Ascending aorta (tissue), 2 donors: ENCODE data around the gene CAMK2N2. TPM values are rescaled to one million over a fixed set of nuclear protein-coding genes. Genes with fewer than 3 reads are reported as not detected.

Experiments
- DNase-seq, 2 donors: peaks; one replicate each; pipeline ENCODE4 v3.0.0-alpha.2; 2019; ENCODE audit warnings: low spot score in 2 of 2
- H3K27ac ChIP-seq, 2 donors: fragments of 200-600 bp; sonication (generic); one replicate each; pipeline ENCODE4 v1.5.1; 2016 to 2017; ENCODE audit warnings: mild to moderate bottlenecking in 1 of 2
- H3K27me3 ChIP-seq: fragments of 200-600 bp; sonication (generic); one replicate; pipeline ENCODE4 v1.5.1; 2017
- H3K36me3 ChIP-seq, 2 donors: fragments of 200-600 bp; sonication (generic); one replicate each; pipeline ENCODE4 v1.5.1; 2016
- H3K4me1 ChIP-seq, 2 donors: fragments of 200-600 bp; sonication (generic); one replicate each; pipeline ENCODE4 v1.5.1; 2016 to 2017; ENCODE audit warnings: mild to moderate bottlenecking in 1 of 2
- H3K4me3 ChIP-seq, 2 donors: fragments of 200-600 bp; sonication (generic); one replicate each; pipeline ENCODE4 v1.5.1; 2016 to 2017; ENCODE audit warnings: mild to moderate bottlenecking in 1 of 2
- H3K9me3 ChIP-seq, 2 donors: fragments of 200-600 bp; sonication (generic); one replicate each; pipeline ENCODE4 v1.5.1; 2016
- CTCF ChIP-seq, 3 experiments: fragments of 200-600 bp in 2 of 3; fragments of 450-650 bp in 1 of 3; sonication (generic) in 2 of 3; IDR thresholded peaks; one replicate each; pipeline ENCODE4 v1.5.1; 2016 to 2019; ENCODE audit warnings: antibody characterized with exemption in 3 of 3, mild to moderate bottlenecking in 1 of 3, moderate library complexity in 1 of 3
- intact Hi-C: fragments of 100-400 bp; cut with DNase I; formaldehyde crosslinking; loops from one replicate; pipeline ENCODE4 v1.15.1; 2023
- total RNA-seq: library from RNA; depleted of rRNA; stranded (reverse); fragments of >200 nt; gene quantifications from one replicate; pipeline ENCODE4 v1.1.0, GENCODE V29; 2016

Gene CAMK2N2
- total RNA-seq, 1 donor from 2014 or later, result not detected

GRCh38 chr3:184238246-184238818 is 23.0 kb downstream of the CAMK2N2 start:
- no peak for TF ChIP-seq CTCF (IDR thresholded peaks at IDR 0.05)
- no peaks in the 10 kb centered on the region for H3K9me3 ChIP-seq
- H3K4me3 ChIP-seq, result no peak overlapping the region
- H3K27me3 ChIP-seq, result no peaks in the 10 kb centered on the region
- no peaks in the 10 kb centered on the region for H3K4me1 ChIP-seq
- H3K27ac ChIP-seq, result no peak overlapping the region
- H3K36me3 ChIP-seq, result peaks cover 9 to 13% of the 10 kb centered on the region in 2 donors
- no peak for DNase-seq
- intact Hi-C loops, result no loop called here

- H3K9me3 ChIP-seq, result no peaks in the 10 kb centered on the region
- intact Hi-C loops, result no loop called here
- no peaks in the 10 kb centered on the region for H3K4me1 ChIP-seq
- no peak for TF ChIP-seq CTCF (IDR thresholded peaks at IDR 0.05)
- DNase-seq, result no peak
- H3K27me3 ChIP-seq, result no peaks in the 10 kb centered on the region
- H3K4me3 ChIP-seq, result no peak overlapping the region
- H3K27ac ChIP-seq, result no peak overlapping the region
- H3K36me3 ChIP-seq, result peaks cover 4 to 8% of the 10 kb centered on the region in 2 donors
These were observed 23.5 kb downstream of the CAMK2N2 start for GRCh38 chr3:184237807-184238206.

GRCh38 chr3:184237211-184237610 is 24.1 kb downstream of the CAMK2N2 start:
- Histone ChIP-seq H3K4me1 (no peaks in the 10 kb centered on the region), H3K36me3 (peaks cover 0 to 2% of the 10 kb centered on the region in 2 donors), H3K27ac (no peak overlapping the region), H3K4me3 (no peak overlapping the region), H3K9me3 (no peaks in the 10 kb centered on the region), H3K27me3 (no peaks in the 10 kb centered on the region)
- no peak for DNase-seq
- intact Hi-C loops, result no loop called here
- no peak for TF ChIP-seq CTCF (IDR thresholded peaks at IDR 0.05)

GRCh38 chr3:184236636-184237035 is 24.7 kb downstream of the CAMK2N2 start:
- TF ChIP-seq CTCF (IDR thresholded peaks at IDR 0.05), result no peak

GRCh38 chr3:184236033-184236410 is 25.3 kb downstream of the CAMK2N2 start:
- intact Hi-C loops, result no loop called here
- Histone ChIP-seq H3K27me3 (peaks cover 9% of the 10 kb centered on the region), H3K9me3 (no peaks in the 10 kb centered on the region), H3K4me3 (no peak overlapping the region), H3K27ac (no peak overlapping the region), H3K36me3 (no peaks in the 10 kb centered on the region), H3K4me1 (no peaks in the 10 kb centered on the region)
- TF ChIP-seq CTCF (IDR thresholded peaks at IDR 0.05), result no peak
- no peak for DNase-seq

More at GRCh38 chr3:184236636-184237035, 24.7 kb downstream of the CAMK2N2 start:
- Histone ChIP-seq H3K27me3 (peaks cover 2% of the 10 kb centered on the region), H3K4me1 (no peaks in the 10 kb centered on the region), H3K27ac (no peak overlapping the region), H3K36me3 (no peaks in the 10 kb centered on the region), H3K4me3 (no peak overlapping the region), H3K9me3 (no peaks in the 10 kb centered on the region)
- DNase-seq, result no peak
- intact Hi-C loops, result no loop called here
